Testis (tissue), 3 donors: Measurements from ENCODE around the gene BCL2L1. TPM values are rescaled to one million over a fixed set of nuclear protein-coding genes. Genes with fewer than 3 reads are reported as not detected.

Experiments used
- DNase-seq: peaks from one replicate; pipeline ENCODE4 v3.0.0-alpha.2; 2019
- H3K27ac ChIP-seq, 2 donors: fragments of 200-600 bp; sonication (generic); one replicate each; pipeline ENCODE4 v1.5.1; 2019
- H3K27me3 ChIP-seq: fragments of 200-600 bp; sonication (generic); one replicate; pipeline ENCODE4 v1.5.1; 2019
- H3K36me3 ChIP-seq: fragments of 200-600 bp; sonication (generic); one replicate; pipeline ENCODE4 v1.5.1; 2017; ENCODE audit warnings: low read depth; ENCODE audit errors: missing control alignments
- H3K4me1 ChIP-seq: fragments of 200-600 bp; sonication (generic); one replicate; pipeline ENCODE4 v1.5.1; 2019
- H3K4me3 ChIP-seq, 2 donors: fragments of 200-600 bp; sonication (generic); one replicate each; pipeline ENCODE4 v1.5.1; 2017 to 2019
- H3K9me3 ChIP-seq: fragments of 200-600 bp; sonication (generic); one replicate; pipeline ENCODE4 v1.5.1; 2017
- CTCF ChIP-seq, 3 experiments: fragments of 450-650 bp in 2 of 3; fragments of 200-600 bp in 1 of 3; sonication (generic) in 1 of 3; IDR thresholded peaks; one replicate each; pipeline ENCODE4 v1.5.1; 2016 to 2019; ENCODE audit warnings: antibody characterized with exemption in 3 of 3, mild to moderate bottlenecking in 2 of 3, moderate library complexity in 1 of 3
- POLR2A ChIP-seq: fragments of 450-650 bp; IDR thresholded peaks from one replicate; pipeline ENCODE4 v1.6.1; 2017; ENCODE audit warnings: antibody characterized with exemption, mild to moderate bottlenecking, moderate library complexity
- WGBS, 2 donors: methylation state at CpG; one replicate each; pipeline ENCODE4 v1.1.5; 2018; 5-methylcytosine and 5-hydroxymethylcytosine counted together
- intact Hi-C: fragments of 100-400 bp; cut with DNase I; formaldehyde crosslinking; loops from one replicate; pipeline ENCODE4 v1.15.1; 2023; ENCODE audit warnings: low total_unique reads
- polyA plus RNA-seq: library from polyadenylated mRNA; stranded (reverse); fragments of 350-450 nt; fragmentation: Illumina TruSeq; extraction: RNeasy Lipid Tissue Mini Kit (QIAGEN cat#74804); gene quantifications from one replicate; pipeline ENCODE4 v1.2.3, GENCODE V29; 2014; ENCODE audit warnings: low read depth, low replicate concordance; ENCODE audit not compliant: insufficient read depth
- total RNA-seq, 2 donors: library from RNA; depleted of rRNA; stranded (reverse); fragments of >200 nt; gene quantifications; one replicate each; pipeline ENCODE4 v1.2.3, GENCODE V29; 2016

The BCL2L1 gene
- total and polyA plus RNA-seq, 3 donors from 2014 or later: 83.0 to 122 (median 84.7) TPM

- Histone ChIP-seq H3K4me1 (no peaks in the 10 kb centered on the region), H3K27ac (no peak overlapping the region), H3K9me3 (no peaks in the 10 kb centered on the region), H3K36me3 (no peaks in the 10 kb centered on the region), H3K27me3 (no peaks in the 10 kb centered on the region), H3K4me3 (no peak overlapping the region)
- intact Hi-C loops: no loop called here
- no peak for DNase-seq
- TF ChIP-seq POLR2A: no peak
- TF ChIP-seq CTCF (IDR thresholded peaks at IDR 0.05): no peak
- 93 to 98% methylated on average over 3 of the region's 3 CpGs for WGBS, 2 donors
Observed at GRCh38 chr20:31620246-31620645, 102.4 kb downstream of the BCL2L1 start.

GRCh38 chr20:31617432-31618104 lies 105.1 kb downstream of the BCL2L1 start:
- Histone ChIP-seq H3K4me1 (no peaks in the 10 kb centered on the region), H3K36me3 (no peaks in the 10 kb centered on the region), H3K9me3 (no peaks in the 10 kb centered on the region), H3K4me3 (no peak overlapping the region), H3K27ac (no peak overlapping the region), H3K27me3 (no peaks in the 10 kb centered on the region)
- DNase-seq: no peak
- 80 to 83% methylated on average over 6 of the region's 6 CpGs for WGBS, 2 donors
- TF ChIP-seq POLR2A: no peak
- no peak for TF ChIP-seq CTCF (IDR thresholded peaks at IDR 0.05)
- intact Hi-C loops: no loop called here

GRCh38 chr20:31615416-31615815 lies 107.3 kb downstream of the BCL2L1 start:
- DNase-seq: no peak
- Histone ChIP-seq H3K4me1 (no peaks in the 10 kb centered on the region), H3K27me3 (no peaks in the 10 kb centered on the region), H3K9me3 (no peaks in the 10 kb centered on the region), H3K27ac (no peak overlapping the region), H3K36me3 (no peaks in the 10 kb centered on the region), H3K4me3 (no peak overlapping the region)
- intact Hi-C loops: no loop called here
- no peak for TF ChIP-seq POLR2A
- TF ChIP-seq CTCF (IDR thresholded peaks at IDR 0.05): no peak
- WGBS, 2 donors: 91 to 92% methylated on average over 8 of the region's 8 CpGs

Other genes starting within 250 kb of the BCL2L1 start
- not detected for gene DEFB124, start 247.7 kb downstream of the BCL2L1 start, total RNA-seq
- gene DEFB124, start 247.7 kb downstream of the BCL2L1 start, polyA plus RNA-seq: 8.2 TPM
- 1 to 10 TPM; 1.9 to 2.6 TPM for gene REM1, start 247.6 kb downstream of the BCL2L1 start, total RNA-seq
- 3.4 TPM for gene REM1, start 247.6 kb downstream of the BCL2L1 start, polyA plus RNA-seq
- 10 to 100 TPM; 68.7 to 86.7 TPM for gene HM13, start 208.4 kb downstream of the BCL2L1 start, total RNA-seq
- 97.5 TPM for gene HM13, start 208.4 kb downstream of the BCL2L1 start, polyA plus RNA-seq
- gene ID1, start 117.6 kb downstream of the BCL2L1 start, total RNA-seq: 100 to 1,000 TPM; 124 to 128 TPM
- 18.7 TPM for gene ID1, start 117.6 kb downstream of the BCL2L1 start, polyA plus RNA-seq
- gene COX4I2, start 85.0 kb downstream of the BCL2L1 start, total RNA-seq: 1 to 10 TPM; 6.0 to 6.1 TPM
- gene COX4I2, start 85.0 kb downstream of the BCL2L1 start, polyA plus RNA-seq: 2.2 TPM
- gene TPX2, start 16.4 kb upstream of the BCL2L1 start, total RNA-seq: 10 to 100 TPM; 39.7 to 52.5 TPM
- 74.6 TPM for gene TPX2, start 16.4 kb upstream of the BCL2L1 start, polyA plus RNA-seq
- 1 to 10 TPM; 1.2 to 1.3 TPM for gene MYLK2, start 96.5 kb upstream of the BCL2L1 start, total RNA-seq
- gene MYLK2, start 96.5 kb upstream of the BCL2L1 start, polyA plus RNA-seq: 1.6 TPM
- 1 to 10 TPM; 4.3 to 4.4 TPM for gene FOXS1, start 122.7 kb upstream of the BCL2L1 start, total RNA-seq
- 10.0 TPM for gene FOXS1, start 122.7 kb upstream of the BCL2L1 start, polyA plus RNA-seq
- gene DUSP15, start 147.7 kb upstream of the BCL2L1 start, total RNA-seq: 100 to 1,000 TPM; 175 to 274 TPM
- gene DUSP15, start 147.7 kb upstream of the BCL2L1 start, polyA plus RNA-seq: 182 TPM
- gene TTLL9, start 147.8 kb upstream of the BCL2L1 start, total RNA-seq: 10 to 100 TPM in 1 of 2 donors, 1 to 10 TPM in 1; 8.7 to 19.1 TPM
- gene TTLL9, start 147.8 kb upstream of the BCL2L1 start, polyA plus RNA-seq: 32.7 TPM
- gene PDRG1, start 229.2 kb upstream of the BCL2L1 start, total RNA-seq: 10 to 100 TPM; 27.0 to 37.5 TPM
- gene PDRG1, start 229.2 kb upstream of the BCL2L1 start, polyA plus RNA-seq: 70.1 TPM
- under 1 TPM; 0.25 to 0.39 TPM for gene XKR7, start 245.3 kb upstream of the BCL2L1 start, total RNA-seq
- 0.96 TPM for gene XKR7, start 245.3 kb upstream of the BCL2L1 start, polyA plus RNA-seq